Measurements from ENCODE around the gene JTB.

The JTB gene

GRCh38 chr1:153976819-153977249 is 640 bp downstream of the JTB start:
- TF ChIP-seq GLIS3 (CRISPR knock-in tag; IDR thresholded peaks at IDR 0.05) (no peak), RARB (CRISPR knock-in tag; IDR thresholded peaks at IDR 0.05) (no peak), OSR1 (CRISPR knock-in tag; IDR thresholded peaks at IDR 0.05) (no peak), TOX (CRISPR knock-in tag; IDR thresholded peaks at IDR 0.05; ENCODE audit: borderline replicate concordance) (no peak), ESRRG (CRISPR knock-in tag; IDR thresholded peaks at IDR 0.05) (no peak), CSRNP3 (CRISPR knock-in tag; IDR thresholded peaks at IDR 0.05) (no peak), ZNF70 (CRISPR knock-in tag; IDR thresholded peaks at IDR 0.05) (no peak), SNAI2 (CRISPR knock-in tag; IDR thresholded peaks at IDR 0.05) (no peak)

DNA sequence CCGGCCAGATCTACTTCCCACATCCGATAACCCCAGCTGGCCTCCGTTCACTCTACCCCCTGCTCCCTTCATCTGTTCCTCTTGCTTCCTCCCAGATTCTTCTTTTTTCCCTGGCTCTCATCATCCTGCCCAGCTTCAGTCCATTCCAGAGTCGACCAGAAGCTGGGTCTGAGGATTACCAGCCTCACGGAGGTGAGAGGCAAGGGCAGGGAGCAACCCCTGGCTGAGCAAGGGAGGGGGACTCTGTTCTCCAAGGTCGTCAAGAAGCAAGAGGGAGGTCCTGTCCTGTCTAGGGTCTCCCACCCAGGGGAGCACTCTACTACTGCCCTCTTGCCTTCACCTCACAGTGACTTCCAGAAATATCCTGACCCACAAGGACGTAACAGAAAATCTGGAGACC is 3.9 kb downstream of the JTB start:
- TF ChIP-seq ZC3H10 (CRISPR knock-in tag; IDR thresholded peaks at IDR 0.05) (no peak), ZNF565 (CRISPR knock-in tag; conservative IDR thresholded peaks at IDR 0.05; ENCODE audit: low read depth) (no peak), ARNTL (CRISPR knock-in tag; IDR thresholded peaks at IDR 0.05; ENCODE audit: borderline replicate concordance, low read depth) (no peak), ZNF70 (CRISPR knock-in tag; IDR thresholded peaks at IDR 0.05) (no peak), TCF4 (CRISPR knock-in tag; IDR thresholded peaks at IDR 0.05; ENCODE audit: borderline replicate concordance) (no peak), TSHZ2 (CRISPR knock-in tag; IDR thresholded peaks at IDR 0.05) (no peak), ZFP3 (CRISPR knock-in tag; IDR thresholded peaks at IDR 0.05) (no peak), PPARA (CRISPR knock-in tag; IDR thresholded peaks at IDR 0.05; ENCODE audit: borderline replicate concordance) (no peak)
- TF ChIP-seq, protein P1, sequence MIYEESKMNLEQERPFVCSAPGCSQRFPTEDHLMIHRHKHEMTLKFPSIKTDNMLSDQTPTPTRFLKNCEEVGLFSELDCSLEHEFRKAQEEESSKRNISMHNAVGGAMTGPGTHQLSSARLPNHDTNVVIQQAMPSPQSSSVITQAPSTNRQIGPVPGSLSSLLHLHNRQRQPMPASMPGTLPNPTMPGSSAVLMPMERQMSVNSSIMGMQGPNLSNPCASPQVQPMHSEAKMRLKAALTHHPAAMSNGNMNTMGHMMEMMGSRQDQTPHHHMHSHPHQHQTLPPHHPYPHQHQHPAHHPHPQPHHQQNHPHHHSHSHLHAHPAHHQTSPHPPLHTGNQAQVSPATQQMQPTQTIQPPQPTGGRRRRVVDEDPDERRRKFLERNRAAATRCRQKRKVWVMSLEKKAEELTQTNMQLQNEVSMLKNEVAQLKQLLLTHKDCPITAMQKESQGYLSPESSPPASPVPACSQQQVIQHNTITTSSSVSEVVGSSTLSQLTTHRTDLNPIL (CRISPR knock-in tag; IDR thresholded peaks at IDR 0.05; ENCODE audit: low read depth): no peak
- no peak for ATAC-seq

More at GRCh38 chr1:153976819-153977249, 640 bp downstream of the JTB start:
- peak; percentile 23 for ATAC-seq

GRCh38 chr1:153973071-153973470 is 4.4 kb downstream of the JTB start:
- no peak for TF ChIP-seq ESRRG (CRISPR knock-in tag; IDR thresholded peaks at IDR 0.05)
- no peak for TF ChIP-seq ZNF8 (CRISPR knock-in tag; IDR thresholded peaks at IDR 0.05)
- no peak for TF ChIP-seq ZFP30 (CRISPR knock-in tag; IDR thresholded peaks at IDR 0.05)
- ATAC-seq: no peak

GRCh38 chr1:153970346-153970745 is 7.1 kb downstream of the JTB start:
- TF ChIP-seq TCF4 (CRISPR knock-in tag; IDR thresholded peaks at IDR 0.05; ENCODE audit: borderline replicate concordance) (no peak), TSHZ2 (CRISPR knock-in tag; IDR thresholded peaks at IDR 0.05) (no peak)
- no peak for ATAC-seq

- no peak for ATAC-seq
These were observed 8.5 kb downstream of the JTB start for GRCh38 chr1:153968972-153969371.

More at GRCh38 chr1:153968972-153969371, 8.5 kb downstream of the JTB start:
- TF ChIP-seq BACH2 (CRISPR knock-in tag; IDR thresholded peaks at IDR 0.05; ENCODE audit: borderline replicate concordance) (no peak), ZNF8 (CRISPR knock-in tag; IDR thresholded peaks at IDR 0.05) (no peak), RARB (CRISPR knock-in tag; IDR thresholded peaks at IDR 0.05) (no peak), ZFP30 (CRISPR knock-in tag; IDR thresholded peaks at IDR 0.05) (no peak), PPARA (CRISPR knock-in tag; IDR thresholded peaks at IDR 0.05; ENCODE audit: borderline replicate concordance) (no peak), TOX (CRISPR knock-in tag; IDR thresholded peaks at IDR 0.05; ENCODE audit: borderline replicate concordance) (no peak), SNAI2 (CRISPR knock-in tag; IDR thresholded peaks at IDR 0.05) (no peak), CSDC2 (CRISPR knock-in tag; IDR thresholded peaks at IDR 0.05) (no peak), ZNF70 (CRISPR knock-in tag; IDR thresholded peaks at IDR 0.05) (no peak), ZFP3 (CRISPR knock-in tag; IDR thresholded peaks at IDR 0.05) (no peak)

All from SK-N-SH treated with all-trans-retinoic acid at 6 μM for 48 hours (cell line).